Endothelial cell of umbilical vein (primary cell): Measurements from ENCODE around the gene ISOC1.

Experiments
- EZH2 ChIP-seq: IDR thresholded peaks from 2 replicates; pipeline ENCODE4 v1.6.1; 2012; ENCODE audit warnings: borderline replicate concordance, low read depth, mild to moderate bottlenecking, moderate library complexity, low read length, inconsistent platforms; ENCODE audit not compliant: severe bottlenecking
- FOS ChIP-seq: IDR thresholded peaks from 2 replicates; pipeline ENCODE4 v1.6.1; 2011; ENCODE audit warnings: mild to moderate bottlenecking, low read length, moderate library complexity, borderline replicate concordance; ENCODE audit not compliant: insufficient read depth
- GATA2 ChIP-seq: IDR thresholded peaks from 2 replicates; pipeline ENCODE4 v1.7.0; 2011; ENCODE audit warnings: low read depth, mild to moderate bottlenecking, moderate library complexity, mixed read lengths, low read length; ENCODE audit not compliant: insufficient read length, insufficient read depth
- MYC ChIP-seq: IDR thresholded peaks from one replicate; pipeline ENCODE4 v1.6.1; 2011; ENCODE audit warnings: mild to moderate bottlenecking, low read depth, low read length
- POLR2A ChIP-seq: IDR thresholded peaks from 2 replicates; pipeline ENCODE4 v1.6.1; 2012; ENCODE audit warnings: low read depth, mild to moderate bottlenecking, control low read depth, low read length
- POLR2AphosphoS5 ChIP-seq: IDR thresholded peaks from 2 replicates; pipeline ENCODE4 v1.6.1; 2012; ENCODE audit warnings: low read depth, mild to moderate bottlenecking, control low read depth, low read length, moderate library complexity; ENCODE audit not compliant: insufficient read depth
- TF ChIP-seq, protein P1 (sequence below), 2 donors: IDR thresholded peaks; 1 replicate in 1 of 2; 2 replicates in 1 of 2; pipeline ENCODE4 v1.5.1; 2011; ENCODE audit warnings: low read length in 2 of 2, mild to moderate bottlenecking in 2 of 2, moderate library complexity in 2 of 2, control low read depth in 1 of 2, inconsistent platforms in 1 of 2, low read depth in 1 of 2; ENCODE audit not compliant: insufficient read depth in 1 of 2; ENCODE audit errors: extremely low read depth in 1 of 2
- TF ChIP-seq, protein P2 (sequence below): IDR thresholded peaks from 2 replicates; pipeline ENCODE4 v1.6.1; 2011; ENCODE audit not compliant: insufficient read depth, insufficient read length

DNA sequence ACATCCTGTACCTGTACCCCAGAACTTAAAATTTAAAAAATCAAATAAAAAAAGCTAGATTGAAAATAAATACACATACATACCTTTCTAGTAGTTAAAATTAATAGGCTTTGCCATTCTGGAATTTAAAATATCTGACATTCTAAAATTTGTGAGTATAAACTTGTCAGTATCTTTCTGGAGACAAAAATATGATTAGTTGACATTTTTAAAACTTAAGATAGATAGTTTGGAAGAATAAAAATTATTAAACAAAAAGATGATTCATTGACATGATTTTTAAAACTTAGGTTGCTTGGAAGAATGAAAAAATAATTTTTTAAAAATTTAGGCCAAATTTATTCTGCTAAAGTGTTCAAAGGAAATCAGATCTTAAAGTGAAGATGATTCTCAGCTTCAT is 43.1 kb downstream of the ISOC1 start:
- TF ChIP-seq, protein P1, sequence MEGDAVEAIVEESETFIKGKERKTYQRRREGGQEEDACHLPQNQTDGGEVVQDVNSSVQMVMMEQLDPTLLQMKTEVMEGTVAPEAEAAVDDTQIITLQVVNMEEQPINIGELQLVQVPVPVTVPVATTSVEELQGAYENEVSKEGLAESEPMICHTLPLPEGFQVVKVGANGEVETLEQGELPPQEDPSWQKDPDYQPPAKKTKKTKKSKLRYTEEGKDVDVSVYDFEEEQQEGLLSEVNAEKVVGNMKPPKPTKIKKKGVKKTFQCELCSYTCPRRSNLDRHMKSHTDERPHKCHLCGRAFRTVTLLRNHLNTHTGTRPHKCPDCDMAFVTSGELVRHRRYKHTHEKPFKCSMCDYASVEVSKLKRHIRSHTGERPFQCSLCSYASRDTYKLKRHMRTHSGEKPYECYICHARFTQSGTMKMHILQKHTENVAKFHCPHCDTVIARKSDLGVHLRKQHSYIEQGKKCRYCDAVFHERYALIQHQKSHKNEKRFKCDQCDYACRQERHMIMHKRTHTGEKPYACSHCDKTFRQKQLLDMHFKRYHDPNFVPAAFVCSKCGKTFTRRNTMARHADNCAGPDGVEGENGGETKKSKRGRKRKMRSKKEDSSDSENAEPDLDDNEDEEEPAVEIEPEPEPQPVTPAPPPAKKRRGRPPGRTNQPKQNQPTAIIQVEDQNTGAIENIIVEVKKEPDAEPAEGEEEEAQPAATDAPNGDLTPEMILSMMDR (IDR thresholded peaks at IDR 0.05; ENCODE audit: extremely low read depth in 1 of 2, insufficient read depth in 1 of 2, low read depth in 1 of 2, low read length in 2 of 2): no peak
- TF ChIP-seq MYC (no peak), POLR2AphosphoS5 (no peak), EZH2 (no peak), POLR2A (no peak), FOS (no peak), GATA2 (no peak)
- TF ChIP-seq, protein P2, sequence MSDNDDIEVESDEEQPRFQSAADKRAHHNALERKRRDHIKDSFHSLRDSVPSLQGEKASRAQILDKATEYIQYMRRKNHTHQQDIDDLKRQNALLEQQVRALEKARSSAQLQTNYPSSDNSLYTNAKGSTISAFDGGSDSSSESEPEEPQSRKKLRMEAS: no peak
